ENCODE measurements around the gene TSC1. TPM values are rescaled to one million over a fixed set of nuclear protein-coding genes. Genes with fewer than 3 reads are reported as not detected.

The TSC1 gene
- total RNA-seq, 1 experiment from 2014 or later: 53.5 TPM

DNA sequence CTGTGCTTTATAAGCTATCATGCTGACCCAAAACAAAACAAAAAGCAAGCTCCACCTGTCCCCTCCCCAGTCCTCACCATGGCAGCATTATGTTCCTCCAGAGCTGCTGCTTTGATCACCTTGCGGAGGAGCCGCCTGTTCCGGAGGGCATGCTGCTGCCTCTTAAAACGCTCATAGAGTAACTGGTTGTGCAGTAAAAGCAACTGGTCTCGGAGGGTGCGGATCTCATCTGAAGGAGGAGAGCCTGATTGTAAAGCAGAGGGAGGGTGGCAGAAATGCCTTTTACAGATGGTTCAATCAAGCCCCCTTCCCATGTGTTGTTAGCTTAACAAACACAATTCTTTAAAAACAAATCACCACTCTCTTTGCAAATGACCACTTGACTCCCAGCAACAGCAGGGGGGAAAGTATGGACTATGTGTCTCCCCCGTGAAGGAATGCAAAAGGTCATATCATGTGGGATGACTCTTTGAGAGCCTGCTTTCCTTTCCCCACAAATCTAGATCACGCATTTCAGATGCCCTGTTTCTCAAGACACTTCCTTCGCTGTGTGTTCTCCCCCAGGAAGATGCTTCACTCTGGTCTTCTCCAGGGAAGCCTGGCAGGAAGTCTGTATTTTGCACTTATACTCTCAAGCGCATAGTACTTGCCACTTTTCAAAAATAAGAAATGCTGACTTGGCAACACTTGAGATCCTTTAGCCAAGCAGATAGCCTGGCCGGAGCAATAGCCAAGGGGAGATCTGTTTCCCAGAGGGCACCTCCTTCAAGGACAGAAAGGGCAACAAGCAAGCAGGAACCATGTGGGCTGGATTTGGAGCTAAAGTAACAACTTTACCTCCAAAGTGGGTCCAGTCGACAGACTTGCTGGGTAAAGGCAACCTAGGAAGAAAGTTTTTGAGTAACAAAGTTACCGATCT lies 40.6 kb downstream of the TSC1 start:
- Mint-ChIP-seq H3K9me3 (ENCODE audit: unreplicated experiment) (no peaks in the 10 kb centered on the region), H3K27me3 (ENCODE audit: insufficient read depth, unreplicated experiment) (no peaks in the 10 kb centered on the region), H3K4me1 (ENCODE audit: low read depth, unreplicated experiment) (no peaks in the 10 kb centered on the region), H3K27ac (ENCODE audit: unreplicated experiment) (no peak overlapping the region), H3K4me3 (ENCODE audit: unreplicated experiment) (no peak overlapping the region), H3K36me3 (ENCODE audit: insufficient read depth, unreplicated experiment) (peaks cover 15% of the 10 kb centered on the region)
- Histone ChIP-seq H3K36me3 (ENCODE audit: control insufficient read depth, insufficient read depth, low read length) (no peaks in the 10 kb centered on the region; the same call in 1 of the 2 replicates), H3K4me3 (ENCODE audit: low read depth, low read length) (no peak overlapping the region), H3K9me3 (no peaks in the 10 kb centered on the region), H3K4me1 (no peaks in the 10 kb centered on the region), H3K27me3 (replicated peaks; ENCODE audit: control insufficient read depth, insufficient read depth, low read length) (no peaks in the 10 kb centered on the region)
- ChIA-PET POLR2A (no interaction called here), CTCF (no interaction called here)
- TF ChIP-seq, protein P1, sequence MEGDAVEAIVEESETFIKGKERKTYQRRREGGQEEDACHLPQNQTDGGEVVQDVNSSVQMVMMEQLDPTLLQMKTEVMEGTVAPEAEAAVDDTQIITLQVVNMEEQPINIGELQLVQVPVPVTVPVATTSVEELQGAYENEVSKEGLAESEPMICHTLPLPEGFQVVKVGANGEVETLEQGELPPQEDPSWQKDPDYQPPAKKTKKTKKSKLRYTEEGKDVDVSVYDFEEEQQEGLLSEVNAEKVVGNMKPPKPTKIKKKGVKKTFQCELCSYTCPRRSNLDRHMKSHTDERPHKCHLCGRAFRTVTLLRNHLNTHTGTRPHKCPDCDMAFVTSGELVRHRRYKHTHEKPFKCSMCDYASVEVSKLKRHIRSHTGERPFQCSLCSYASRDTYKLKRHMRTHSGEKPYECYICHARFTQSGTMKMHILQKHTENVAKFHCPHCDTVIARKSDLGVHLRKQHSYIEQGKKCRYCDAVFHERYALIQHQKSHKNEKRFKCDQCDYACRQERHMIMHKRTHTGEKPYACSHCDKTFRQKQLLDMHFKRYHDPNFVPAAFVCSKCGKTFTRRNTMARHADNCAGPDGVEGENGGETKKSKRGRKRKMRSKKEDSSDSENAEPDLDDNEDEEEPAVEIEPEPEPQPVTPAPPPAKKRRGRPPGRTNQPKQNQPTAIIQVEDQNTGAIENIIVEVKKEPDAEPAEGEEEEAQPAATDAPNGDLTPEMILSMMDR (IDR thresholded peaks at IDR 0.05; ENCODE audit: insufficient read depth in 1 of 2, low read depth in 1 of 2, low read length in 1 of 2, severe bottlenecking in 1 of 2, unreplicated experiment in 1 of 2): no peak
- DNase-seq: no peak
- BruUV-seq (replicated peaks): no TSS peak
- intact Hi-C loops (cut with micrococcal nuclease; ENCODE audit: unreplicated experiment): loop anchor here (5.0 kb wide), 2 partner anchors 82 to 102 kb away; no protein-coding TSS in a partner anchor

DNA sequence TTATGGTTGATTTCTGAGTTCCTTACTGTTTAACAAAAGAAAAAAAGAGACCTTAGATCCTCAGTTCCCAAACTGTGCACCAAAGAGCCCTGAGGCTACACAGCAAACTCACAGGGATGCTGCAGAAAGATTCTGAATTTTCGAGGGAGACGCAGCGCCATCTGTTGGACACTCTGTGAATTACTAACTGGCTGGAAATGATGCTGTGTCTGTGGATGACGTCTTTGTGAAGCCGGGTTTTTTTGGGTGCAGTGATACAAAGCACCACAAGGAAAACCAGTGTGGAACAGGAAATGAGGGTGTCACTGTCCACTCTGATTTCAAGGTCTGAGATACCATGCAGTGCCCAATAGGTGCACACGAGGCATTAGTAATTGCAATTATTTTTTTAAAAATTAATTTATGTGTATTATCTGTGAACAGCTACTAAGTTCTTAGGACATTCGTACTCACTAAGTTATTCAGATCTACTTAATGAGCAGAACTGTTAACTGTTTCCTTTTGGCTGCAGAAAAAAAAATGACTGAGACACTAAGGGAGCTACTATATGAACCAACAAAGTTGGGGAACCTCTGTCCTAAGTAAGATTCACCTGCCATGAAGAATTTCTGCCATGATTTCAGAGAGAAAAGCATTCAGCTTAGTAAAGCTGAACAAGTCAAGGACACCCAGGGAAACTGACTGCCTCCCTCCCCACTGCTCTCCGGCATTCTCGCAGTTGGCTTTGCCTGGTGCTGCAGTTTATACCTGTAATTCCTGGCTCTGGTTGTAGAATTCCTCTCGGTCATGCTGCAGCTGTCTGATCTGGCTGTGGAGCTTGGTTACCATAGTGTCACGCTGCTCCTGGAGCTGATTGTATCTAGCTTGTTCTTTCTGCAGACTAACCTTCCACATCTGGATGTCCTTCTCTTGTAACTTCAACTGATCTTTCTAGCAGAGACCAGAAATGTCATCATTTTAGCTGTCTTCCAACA lies 42.3 kb downstream of the TSC1 start:
- TF ChIP-seq, protein P1 (IDR thresholded peaks at IDR 0.05; ENCODE audit: insufficient read depth in 1 of 2, low read depth in 1 of 2, low read length in 1 of 2, severe bottlenecking in 1 of 2, unreplicated experiment in 1 of 2): peak; percentile 80 to 90
- DNase-seq: peak; percentile 79 to 83
- H3K9me3 Mint-ChIP-seq (ENCODE audit: unreplicated experiment): no peaks in the 10 kb centered on the region
- peaks cover 13% of the 10 kb centered on the region for H3K36me3 Mint-ChIP-seq (ENCODE audit: insufficient read depth, unreplicated experiment)
- Histone ChIP-seq H3K4me1 (no peaks in the 10 kb centered on the region), H3K9me3 (no peaks in the 10 kb centered on the region), H3K27me3 (replicated peaks; ENCODE audit: control insufficient read depth, insufficient read depth, low read length) (no peaks in the 10 kb centered on the region), H3K36me3 (ENCODE audit: control insufficient read depth, insufficient read depth, low read length) (no peaks in the 10 kb centered on the region; the same call in none of the 2 replicates), H3K4me3 (ENCODE audit: low read depth, low read length) (no peak overlapping the region)
- H3K4me3 Mint-ChIP-seq (ENCODE audit: unreplicated experiment): no peak overlapping the region
- POLR2A ChIA-PET: no interaction called here
- CTCF ChIA-PET: interaction anchor here (0.6 to 1.6 kb wide), 6 partner anchors 9 to 384 kb away, joined by 3 to 6 read pairs (median 4); partner anchors contain the start of gene DDX31
- H3K27me3 Mint-ChIP-seq (ENCODE audit: insufficient read depth, unreplicated experiment): no peaks in the 10 kb centered on the region
- BruUV-seq (replicated peaks): no TSS peak
- intact Hi-C loops (cut with micrococcal nuclease; ENCODE audit: unreplicated experiment): loop anchor here (1.0 to 5.0 kb wide), 4 partner anchors 54 to 100 kb away; no protein-coding TSS in a partner anchor
- no peak overlapping the region for H3K27ac Mint-ChIP-seq (ENCODE audit: unreplicated experiment)
- no peaks in the 10 kb centered on the region for H3K4me1 Mint-ChIP-seq (ENCODE audit: low read depth, unreplicated experiment)

DNA sequence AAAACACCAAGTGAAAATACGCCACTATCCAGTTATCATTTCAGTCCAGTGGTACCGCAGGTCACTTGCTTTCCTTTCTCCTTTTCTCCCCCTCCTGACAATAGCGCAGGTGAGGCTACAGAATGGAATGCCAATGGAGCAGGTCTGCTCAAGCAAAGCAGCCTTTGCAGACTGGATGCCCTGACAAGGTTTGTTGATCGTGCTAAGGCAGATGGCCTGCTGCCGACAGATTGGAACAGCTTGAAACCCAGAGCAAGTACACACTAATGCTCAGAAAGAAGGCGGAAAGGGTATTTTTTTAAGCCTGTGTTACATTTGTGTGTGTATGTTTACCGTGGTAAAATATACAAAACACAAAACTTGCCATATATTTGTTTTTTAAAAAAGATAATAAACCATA lies 46.4 kb downstream of the TSC1 start:
- DNase-seq: no peak
- Mint-ChIP-seq H3K4me1 (ENCODE audit: low read depth, unreplicated experiment) (no peaks in the 10 kb centered on the region), H3K4me3 (ENCODE audit: unreplicated experiment) (no peak overlapping the region), H3K36me3 (ENCODE audit: insufficient read depth, unreplicated experiment) (peaks cover 30% of the 10 kb centered on the region), H3K9me3 (ENCODE audit: unreplicated experiment) (no peaks in the 10 kb centered on the region), H3K27ac (ENCODE audit: unreplicated experiment) (no peak overlapping the region), H3K27me3 (ENCODE audit: insufficient read depth, unreplicated experiment) (no peaks in the 10 kb centered on the region)
- no peak overlapping the region for H3K4me3 ChIP-seq (ENCODE audit: low read depth, low read length)
- H3K27me3 ChIP-seq (replicated peaks; ENCODE audit: control insufficient read depth, insufficient read depth, low read length): no peaks in the 10 kb centered on the region
- H3K36me3 ChIP-seq (ENCODE audit: control insufficient read depth, insufficient read depth, low read length): peaks cover 4% of the 10 kb centered on the region
- ChIA-PET POLR2A (no interaction called here), CTCF (no interaction called here)
- H3K9me3 ChIP-seq: no peaks in the 10 kb centered on the region
- BruUV-seq (replicated peaks): no TSS peak
- TF ChIP-seq, protein P1 (IDR thresholded peaks at IDR 0.05; ENCODE audit: insufficient read depth in 1 of 2, low read depth in 1 of 2, low read length in 1 of 2, severe bottlenecking in 1 of 2, unreplicated experiment in 1 of 2): no peak
- no peaks in the 10 kb centered on the region for H3K4me1 ChIP-seq
- intact Hi-C loops (cut with micrococcal nuclease; ENCODE audit: unreplicated experiment): no loop called here

Data from Caco-2 (cell line).